H1 (cell line): ENCODE data around the gene ABLIM1. TPM values are rescaled to one million over a fixed set of nuclear protein-coding genes. Genes with fewer than 3 reads are reported as not detected.

Experiments used
- CTBP2 ChIP-seq: IDR thresholded peaks from 2 replicates; pipeline ENCODE4 v1.7.0; 2011; ENCODE audit warnings: borderline replicate concordance, mild to moderate bottlenecking, moderate library complexity, mixed read lengths, low read length; ENCODE audit not compliant: insufficient read depth, insufficient read length
- EZH2 ChIP-seq: fragments of 200-600 bp; sonication (generic); IDR thresholded peaks from 2 replicates; pipeline ENCODE4 v1.7.1; 2012; ENCODE audit warnings: low read depth, mild to moderate bottlenecking, moderate library complexity, low read length, inconsistent platforms; ENCODE audit not compliant: severe bottlenecking
- HDAC6 ChIP-seq: IDR thresholded peaks from one replicate; pipeline ENCODE4 v1.7.1; 2012; ENCODE audit warnings: low read depth, mild to moderate bottlenecking, inconsistent platforms, low read length, moderate library complexity
- JUN ChIP-seq: IDR thresholded peaks from 2 replicates; pipeline ENCODE4 v1.6.1; 2011; ENCODE audit warnings: low read depth, mild to moderate bottlenecking, improper control_type of control experiment, low read length
- POLR2AphosphoS5 ChIP-seq: IDR thresholded peaks from 2 replicates; pipeline ENCODE4 v1.6.1; 2011; ENCODE audit warnings: low read depth, low read length
- RBBP5 ChIP-seq: IDR thresholded peaks from 2 replicates; pipeline ENCODE4 v1.7.1; 2012; ENCODE audit warnings: low read depth, mild to moderate bottlenecking, inconsistent platforms, low read length, moderate library complexity, borderline replicate concordance
- RNF2 ChIP-seq: fragments of 200-900, 300-1000 bp; sonication (generic); IDR thresholded peaks from 2 replicates; pipeline ENCODE4 v1.7.1; 2016; ENCODE audit warnings: borderline replicate concordance, low read depth, mild to moderate bottlenecking, antibody characterized with exemption, low read length; ENCODE audit not compliant: poor library complexity, severe bottlenecking; ENCODE audit errors: missing control alignments
- polyA plus RNA-seq, 7 experiments: library from polyadenylated mRNA; depleted of rRNA in 3 of 7; stranded (reverse) in 5 of 7; unstranded in 2 of 7; fragments of >200 nt in 5 of 7; fragments of 200-250 nt in 2 of 7; gene quantifications; 1 replicate in 5 of 7; 2 replicates in 1 of 7; 4 replicates in 1 of 7; pipeline versions ENCODE4 v1.2.1 to v1.2.3, GENCODE V29; 2011 to 2013; ENCODE audit warnings: missing spikeins in 2 of 7, mixed read lengths in 2 of 7
- total RNA-seq: library from RNA; stranded (reverse); fragmentation: NEBNext Ultra II Directional; extraction: Animal tissue kit (Norgen Biotek cat#: 25700); gene quantifications from 2 replicates; pipeline ENCODE4 v1.2.1, GENCODE V29; 2021
- TF ChIP-seq, protein P1 (sequence below): fragments of 300-600 bp; sonication (generic); IDR thresholded peaks from 2 replicates; pipeline ENCODE4 v1.7.1; 2012; ENCODE audit warnings: low read length, moderate library complexity, mild to moderate bottlenecking, inconsistent platforms; ENCODE audit not compliant: insufficient replicate concordance
- TF ChIP-seq, protein P2 (sequence below): IDR thresholded peaks from 2 replicates; pipeline ENCODE4 v1.6.1; 2011; ENCODE audit warnings: low read depth, mild to moderate bottlenecking, low read length; ENCODE audit not compliant: insufficient read depth

Gene ABLIM1
- total and polyA plus RNA-seq, 2 of the 8 experiments (the other 6 are each of a cell fraction or from before 2014, with no cell fraction given): 51.2 to 51.7 TPM

DNA sequence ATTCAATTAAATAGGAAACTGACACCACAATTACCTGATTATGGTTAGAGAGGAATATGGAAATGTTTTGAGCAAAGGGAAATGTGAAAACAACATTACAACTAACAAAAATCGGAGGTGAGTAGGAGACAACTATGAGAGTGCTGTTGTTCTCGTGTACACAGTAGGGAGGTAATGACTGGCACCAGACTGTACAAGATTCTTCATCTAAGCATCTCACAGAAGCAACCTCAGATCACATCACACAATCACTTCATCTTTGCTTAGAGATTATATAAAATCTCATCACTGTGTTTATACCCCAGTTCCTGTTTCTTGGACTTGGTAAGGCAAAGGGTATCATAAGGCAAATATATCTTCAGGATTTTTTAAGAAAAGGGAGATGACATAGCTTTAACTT, 14.9 kb downstream of the ABLIM1 start (continued):
- TF ChIP-seq, protein P1, sequence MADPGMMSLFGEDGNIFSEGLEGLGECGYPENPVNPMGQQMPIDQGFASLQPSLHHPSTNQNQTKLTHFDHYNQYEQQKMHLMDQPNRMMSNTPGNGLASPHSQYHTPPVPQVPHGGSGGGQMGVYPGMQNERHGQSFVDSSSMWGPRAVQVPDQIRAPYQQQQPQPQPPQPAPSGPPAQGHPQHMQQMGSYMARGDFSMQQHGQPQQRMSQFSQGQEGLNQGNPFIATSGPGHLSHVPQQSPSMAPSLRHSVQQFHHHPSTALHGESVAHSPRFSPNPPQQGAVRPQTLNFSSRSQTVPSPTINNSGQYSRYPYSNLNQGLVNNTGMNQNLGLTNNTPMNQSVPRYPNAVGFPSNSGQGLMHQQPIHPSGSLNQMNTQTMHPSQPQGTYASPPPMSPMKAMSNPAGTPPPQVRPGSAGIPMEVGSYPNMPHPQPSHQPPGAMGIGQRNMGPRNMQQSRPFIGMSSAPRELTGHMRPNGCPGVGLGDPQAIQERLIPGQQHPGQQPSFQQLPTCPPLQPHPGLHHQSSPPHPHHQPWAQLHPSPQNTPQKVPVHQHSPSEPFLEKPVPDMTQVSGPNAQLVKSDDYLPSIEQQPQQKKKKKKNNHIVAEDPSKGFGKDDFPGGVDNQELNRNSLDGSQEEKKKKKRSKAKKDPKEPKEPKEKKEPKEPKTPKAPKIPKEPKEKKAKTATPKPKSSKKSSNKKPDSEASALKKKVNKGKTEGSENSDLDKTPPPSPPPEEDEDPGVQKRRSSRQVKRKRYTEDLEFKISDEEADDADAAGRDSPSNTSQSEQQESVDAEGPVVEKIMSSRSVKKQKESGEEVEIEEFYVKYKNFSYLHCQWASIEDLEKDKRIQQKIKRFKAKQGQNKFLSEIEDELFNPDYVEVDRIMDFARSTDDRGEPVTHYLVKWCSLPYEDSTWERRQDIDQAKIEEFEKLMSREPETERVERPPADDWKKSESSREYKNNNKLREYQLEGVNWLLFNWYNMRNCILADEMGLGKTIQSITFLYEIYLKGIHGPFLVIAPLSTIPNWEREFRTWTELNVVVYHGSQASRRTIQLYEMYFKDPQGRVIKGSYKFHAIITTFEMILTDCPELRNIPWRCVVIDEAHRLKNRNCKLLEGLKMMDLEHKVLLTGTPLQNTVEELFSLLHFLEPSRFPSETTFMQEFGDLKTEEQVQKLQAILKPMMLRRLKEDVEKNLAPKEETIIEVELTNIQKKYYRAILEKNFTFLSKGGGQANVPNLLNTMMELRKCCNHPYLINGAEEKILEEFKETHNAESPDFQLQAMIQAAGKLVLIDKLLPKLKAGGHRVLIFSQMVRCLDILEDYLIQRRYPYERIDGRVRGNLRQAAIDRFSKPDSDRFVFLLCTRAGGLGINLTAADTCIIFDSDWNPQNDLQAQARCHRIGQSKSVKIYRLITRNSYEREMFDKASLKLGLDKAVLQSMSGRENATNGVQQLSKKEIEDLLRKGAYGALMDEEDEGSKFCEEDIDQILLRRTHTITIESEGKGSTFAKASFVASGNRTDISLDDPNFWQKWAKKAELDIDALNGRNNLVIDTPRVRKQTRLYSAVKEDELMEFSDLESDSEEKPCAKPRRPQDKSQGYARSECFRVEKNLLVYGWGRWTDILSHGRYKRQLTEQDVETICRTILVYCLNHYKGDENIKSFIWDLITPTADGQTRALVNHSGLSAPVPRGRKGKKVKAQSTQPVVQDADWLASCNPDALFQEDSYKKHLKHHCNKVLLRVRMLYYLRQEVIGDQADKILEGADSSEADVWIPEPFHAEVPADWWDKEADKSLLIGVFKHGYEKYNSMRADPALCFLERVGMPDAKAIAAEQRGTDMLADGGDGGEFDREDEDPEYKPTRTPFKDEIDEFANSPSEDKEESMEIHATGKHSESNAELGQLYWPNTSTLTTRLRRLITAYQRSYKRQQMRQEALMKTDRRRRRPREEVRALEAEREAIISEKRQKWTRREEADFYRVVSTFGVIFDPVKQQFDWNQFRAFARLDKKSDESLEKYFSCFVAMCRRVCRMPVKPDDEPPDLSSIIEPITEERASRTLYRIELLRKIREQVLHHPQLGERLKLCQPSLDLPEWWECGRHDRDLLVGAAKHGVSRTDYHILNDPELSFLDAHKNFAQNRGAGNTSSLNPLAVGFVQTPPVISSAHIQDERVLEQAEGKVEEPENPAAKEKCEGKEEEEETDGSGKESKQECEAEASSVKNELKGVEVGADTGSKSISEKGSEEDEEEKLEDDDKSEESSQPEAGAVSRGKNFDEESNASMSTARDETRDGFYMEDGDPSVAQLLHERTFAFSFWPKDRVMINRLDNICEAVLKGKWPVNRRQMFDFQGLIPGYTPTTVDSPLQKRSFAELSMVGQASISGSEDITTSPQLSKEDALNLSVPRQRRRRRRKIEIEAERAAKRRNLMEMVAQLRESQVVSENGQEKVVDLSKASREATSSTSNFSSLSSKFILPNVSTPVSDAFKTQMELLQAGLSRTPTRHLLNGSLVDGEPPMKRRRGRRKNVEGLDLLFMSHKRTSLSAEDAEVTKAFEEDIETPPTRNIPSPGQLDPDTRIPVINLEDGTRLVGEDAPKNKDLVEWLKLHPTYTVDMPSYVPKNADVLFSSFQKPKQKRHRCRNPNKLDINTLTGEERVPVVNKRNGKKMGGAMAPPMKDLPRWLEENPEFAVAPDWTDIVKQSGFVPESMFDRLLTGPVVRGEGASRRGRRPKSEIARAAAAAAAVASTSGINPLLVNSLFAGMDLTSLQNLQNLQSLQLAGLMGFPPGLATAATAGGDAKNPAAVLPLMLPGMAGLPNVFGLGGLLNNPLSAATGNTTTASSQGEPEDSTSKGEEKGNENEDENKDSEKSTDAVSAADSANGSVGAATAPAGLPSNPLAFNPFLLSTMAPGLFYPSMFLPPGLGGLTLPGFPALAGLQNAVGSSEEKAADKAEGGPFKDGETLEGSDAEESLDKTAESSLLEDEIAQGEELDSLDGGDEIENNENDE: no peak
- TF ChIP-seq JUN (no peak), POLR2AphosphoS5 (no peak), EZH2 (no peak), RBBP5 (no peak), CTBP2 (no peak), HDAC6 (no peak), RNF2 (no peak)
- TF ChIP-seq, protein P2, sequence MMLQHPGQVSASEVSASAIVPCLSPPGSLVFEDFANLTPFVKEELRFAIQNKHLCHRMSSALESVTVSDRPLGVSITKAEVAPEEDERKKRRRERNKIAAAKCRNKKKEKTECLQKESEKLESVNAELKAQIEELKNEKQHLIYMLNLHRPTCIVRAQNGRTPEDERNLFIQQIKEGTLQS: no peak
